OCI-LY7 (cell line): Measurements from ENCODE around the gene NEDD9.

Source experiments
- CTCF ChIP-seq: fragments of 200-600 bp; sonication (generic); conservative IDR thresholded peaks from 2 replicates; pipeline ENCODE4 v1.5.1; 2014; ENCODE audit warnings: mild to moderate bottlenecking, antibody characterized with exemption, low read length, moderate library complexity, mixed read lengths
- EZH2phosphoT487 ChIP-seq: fragments of 200-600 bp; sonication (generic); IDR thresholded peaks from 2 replicates; pipeline ENCODE4 v1.6.1; 2018; ENCODE audit warnings: low read depth, borderline replicate concordance, mild to moderate bottlenecking, mixed run types, antibody characterized with exemption, low read length, moderate library complexity, mixed read lengths

- TF ChIP-seq CTCF (no peak), EZH2phosphoT487 (no peak)
Measured at GRCh38 chr6:11243861-11244260, 11.4 kb upstream of the NEDD9 start.
